Caco-2 (cell line): ENCODE results near the gene TMEM88. TPM values are rescaled to one million over a fixed set of nuclear protein-coding genes. Genes with fewer than 3 reads are reported as not detected.

Experiments
- BruUV-seq: library from RNA; stranded (reverse); fragments of 400-500 nt; replicated peaks from 2 replicates; lab custom pipeline; 2021; lab: Mats Ljungman, UMichigan
- CTCF ChIA-PET: fragments of 300-600 bp; sonication (Branson Sonifier 250); formaldehyde crosslinking; loops from one replicate; lab custom pipeline; 2022; ENCODE audit warnings: antibody characterized with exemption; lab: Charles Lee
- POLR2A ChIA-PET: fragments of 300-600 bp; sonication (Branson Sonifier 250); formaldehyde crosslinking; loops from one replicate; lab custom pipeline; 2022; ENCODE audit warnings: antibody characterized with exemption; lab: Charles Lee
- DNase-seq, 2 experiments: peaks; one replicate each; pipeline versions ENCODE4 v3.0.0 to v3.0.0-alpha.2; 2020 to 2022
- H3K27me3 ChIP-seq: replicated peaks from 2 replicates; pipeline ENCODE4 v1.6.0; 2011; ENCODE audit warnings: low read length; ENCODE audit not compliant: control insufficient read depth, insufficient read depth
- H3K36me3 ChIP-seq: 2 replicates; pipeline ENCODE4 v1.5.1; 2011; ENCODE audit warnings: low read length; ENCODE audit not compliant: control insufficient read depth, insufficient read depth
- H3K4me1 ChIP-seq: fragments of 250-450 bp; sonication (Bioruptor Pico); 2 replicates; pipeline ENCODE4 v1.5.1; 2020; ENCODE audit warnings: mild to moderate bottlenecking
- H3K4me3 ChIP-seq: 2 replicates; pipeline ENCODE4 v1.5.1; 2011; ENCODE audit warnings: low read depth, mild to moderate bottlenecking, control low read depth, low read length
- H3K9me3 ChIP-seq: fragments of 250-450 bp; sonication (Bioruptor Pico); 2 replicates; pipeline ENCODE4 v1.5.1; 2020; ENCODE audit warnings: mild to moderate bottlenecking, moderate library complexity
- H3K27ac Mint-ChIP-seq: one replicate; pipeline ENCODE4 v1.8.0; 2022; ENCODE audit warnings: mixed read lengths; ENCODE audit not compliant: unreplicated experiment
- H3K27me3 Mint-ChIP-seq: one replicate; pipeline ENCODE4 v1.8.0; 2022; ENCODE audit warnings: mixed read lengths; ENCODE audit not compliant: insufficient read depth, unreplicated experiment
- H3K36me3 Mint-ChIP-seq: one replicate; pipeline ENCODE4 v1.8.0; 2022; ENCODE audit warnings: mild to moderate bottlenecking, mixed read lengths; ENCODE audit not compliant: insufficient read depth, unreplicated experiment
- H3K4me1 Mint-ChIP-seq: one replicate; pipeline ENCODE4 v1.8.0; 2022; ENCODE audit warnings: low read depth, mixed read lengths; ENCODE audit not compliant: unreplicated experiment
- H3K4me3 Mint-ChIP-seq: one replicate; pipeline ENCODE4 v1.8.0; 2022; ENCODE audit warnings: mild to moderate bottlenecking, moderate library complexity, mixed read lengths; ENCODE audit not compliant: unreplicated experiment
- H3K9me3 Mint-ChIP-seq: one replicate; pipeline ENCODE4 v1.8.0; 2022; ENCODE audit warnings: mixed read lengths; ENCODE audit not compliant: unreplicated experiment
- intact Hi-C: fragments of 100-400 bp; cut with micrococcal nuclease; formaldehyde crosslinking; loops from one replicate; pipeline ENCODE4 v1.10.0; 2022; ENCODE audit not compliant: unreplicated experiment
- total RNA-seq: library from RNA; stranded (reverse); gene quantifications from 2 replicates; pipeline ENCODE4 v1.2.3, GENCODE V29; 2022
- TF ChIP-seq, protein P1 (sequence below), 2 experiments: fragments of 200-600 bp in 1 of 2; IDR thresholded peaks; 1 replicate in 1 of 2; 2 replicates in 1 of 2; pipeline versions ENCODE4 v1.5.1 to v1.8.0; 2011 to 2022; ENCODE audit warnings: antibody characterized with exemption in 1 of 2, control low read depth in 1 of 2, inconsistent platforms in 1 of 2, low read depth in 1 of 2, low read length in 1 of 2, mild to moderate bottlenecking in 1 of 2, moderate library complexity in 1 of 2; ENCODE audit not compliant: insufficient read depth in 1 of 2, severe bottlenecking in 1 of 2, unreplicated experiment in 1 of 2

TMEM88 gene
- total RNA-seq, 1 experiment from 2014 or later = 2.5 TPM

DNA sequence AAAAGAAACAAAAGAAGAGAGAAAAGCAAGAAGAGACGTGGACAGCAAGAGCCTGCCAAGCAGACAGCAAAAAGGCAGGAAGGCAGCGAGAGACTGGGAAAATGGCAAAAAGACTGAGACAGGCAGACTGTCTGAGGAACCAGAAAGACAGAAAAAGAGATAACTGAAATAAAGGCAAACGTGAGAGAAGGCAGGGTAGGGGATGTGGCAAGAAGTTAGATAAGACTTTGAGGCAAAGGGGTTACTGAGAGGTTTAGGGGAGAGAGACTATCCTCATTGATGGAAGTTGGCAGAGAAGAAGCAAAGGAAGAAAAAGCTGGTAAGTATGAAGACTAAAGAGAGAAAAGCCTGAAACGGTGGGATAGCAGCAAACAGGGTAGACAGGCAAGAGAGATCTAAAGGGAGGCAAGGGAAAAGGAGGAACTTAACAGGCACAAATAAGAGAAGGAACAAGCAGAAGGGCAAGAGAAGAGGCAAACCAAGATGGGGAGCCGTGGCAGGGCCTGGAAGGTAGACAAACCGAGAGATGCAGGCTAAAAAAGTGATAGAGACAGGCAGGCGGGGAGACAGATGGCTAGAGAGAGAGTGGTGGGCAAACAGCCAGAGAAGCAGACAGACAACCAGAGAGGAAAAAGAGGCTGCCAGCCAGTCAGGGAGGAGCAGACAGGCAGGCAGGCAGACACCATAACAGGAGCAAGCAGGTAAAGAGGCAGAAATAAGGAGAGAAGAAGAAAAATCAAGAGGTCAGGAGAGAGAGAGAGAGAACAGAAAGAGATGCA lies 26.6 kb downstream of the TMEM88 start:
- POLR2A ChIA-PET = no interaction called here
- DNase-seq = no peak
- no peak overlapping the region for H3K4me3 ChIP-seq
- H3K4me1 Mint-ChIP-seq = no peaks in the 10 kb centered on the region
- no peaks in the 10 kb centered on the region for H3K9me3 Mint-ChIP-seq
- TF ChIP-seq, protein P1, sequence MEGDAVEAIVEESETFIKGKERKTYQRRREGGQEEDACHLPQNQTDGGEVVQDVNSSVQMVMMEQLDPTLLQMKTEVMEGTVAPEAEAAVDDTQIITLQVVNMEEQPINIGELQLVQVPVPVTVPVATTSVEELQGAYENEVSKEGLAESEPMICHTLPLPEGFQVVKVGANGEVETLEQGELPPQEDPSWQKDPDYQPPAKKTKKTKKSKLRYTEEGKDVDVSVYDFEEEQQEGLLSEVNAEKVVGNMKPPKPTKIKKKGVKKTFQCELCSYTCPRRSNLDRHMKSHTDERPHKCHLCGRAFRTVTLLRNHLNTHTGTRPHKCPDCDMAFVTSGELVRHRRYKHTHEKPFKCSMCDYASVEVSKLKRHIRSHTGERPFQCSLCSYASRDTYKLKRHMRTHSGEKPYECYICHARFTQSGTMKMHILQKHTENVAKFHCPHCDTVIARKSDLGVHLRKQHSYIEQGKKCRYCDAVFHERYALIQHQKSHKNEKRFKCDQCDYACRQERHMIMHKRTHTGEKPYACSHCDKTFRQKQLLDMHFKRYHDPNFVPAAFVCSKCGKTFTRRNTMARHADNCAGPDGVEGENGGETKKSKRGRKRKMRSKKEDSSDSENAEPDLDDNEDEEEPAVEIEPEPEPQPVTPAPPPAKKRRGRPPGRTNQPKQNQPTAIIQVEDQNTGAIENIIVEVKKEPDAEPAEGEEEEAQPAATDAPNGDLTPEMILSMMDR (IDR thresholded peaks at IDR 0.05; ENCODE audit: insufficient read depth in 1 of 2, low read depth in 1 of 2, low read length in 1 of 2, severe bottlenecking in 1 of 2, unreplicated experiment in 1 of 2) = no peak
- H3K27me3 Mint-ChIP-seq = no peaks in the 10 kb centered on the region
- CTCF ChIA-PET = no interaction called here
- no peak overlapping the region for H3K27ac Mint-ChIP-seq
- no peaks in the 10 kb centered on the region for H3K36me3 Mint-ChIP-seq
- no peaks in the 10 kb centered on the region for H3K36me3 ChIP-seq
- intact Hi-C loops = no loop called here
- H3K27me3 ChIP-seq = no peaks in the 10 kb centered on the region
- no peaks in the 10 kb centered on the region for H3K9me3 ChIP-seq
- no TSS peak for BruUV-seq
- no peaks in the 10 kb centered on the region for H3K4me1 ChIP-seq
- no peak overlapping the region for H3K4me3 Mint-ChIP-seq

DNA sequence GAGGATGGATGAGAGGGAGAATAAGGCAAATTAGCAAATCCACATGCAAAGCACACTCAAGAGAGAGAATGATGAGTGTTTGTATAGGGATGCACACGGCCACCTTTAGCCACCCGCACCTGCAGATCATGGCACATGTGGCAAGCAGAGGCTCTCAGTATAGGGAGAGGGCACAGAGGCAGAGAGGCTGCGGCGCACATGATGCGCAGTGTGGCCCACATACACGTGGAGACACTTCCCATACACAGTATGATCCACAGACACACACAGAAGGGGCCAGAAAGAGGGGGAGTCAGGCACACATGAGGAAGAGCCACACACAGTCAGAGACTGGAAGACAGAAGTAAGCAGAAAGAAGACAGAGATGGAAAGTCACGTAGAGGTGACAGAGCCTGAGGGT lies 27.2 kb downstream of the TMEM88 start:
- ChIA-PET CTCF (no interaction called here), POLR2A (no interaction called here)
- H3K4me3 Mint-ChIP-seq = no peak overlapping the region
- no peaks in the 10 kb centered on the region for H3K4me1 Mint-ChIP-seq
- intact Hi-C loops = no loop called here
- no TSS peak for BruUV-seq
- TF ChIP-seq, protein P1 (IDR thresholded peaks at IDR 0.05; ENCODE audit: insufficient read depth in 1 of 2, low read depth in 1 of 2, low read length in 1 of 2, severe bottlenecking in 1 of 2, unreplicated experiment in 1 of 2) = no peak
- no peaks in the 10 kb centered on the region for H3K9me3 ChIP-seq
- H3K36me3 ChIP-seq = no peaks in the 10 kb centered on the region
- no peak for DNase-seq
- no peak overlapping the region for H3K4me3 ChIP-seq
- H3K9me3 Mint-ChIP-seq = no peaks in the 10 kb centered on the region
- H3K4me1 ChIP-seq = no peaks in the 10 kb centered on the region
- no peak overlapping the region for H3K27ac Mint-ChIP-seq
- H3K36me3 Mint-ChIP-seq = no peaks in the 10 kb centered on the region
- no peaks in the 10 kb centered on the region for H3K27me3 Mint-ChIP-seq
- no peaks in the 10 kb centered on the region for H3K27me3 ChIP-seq

DNA sequence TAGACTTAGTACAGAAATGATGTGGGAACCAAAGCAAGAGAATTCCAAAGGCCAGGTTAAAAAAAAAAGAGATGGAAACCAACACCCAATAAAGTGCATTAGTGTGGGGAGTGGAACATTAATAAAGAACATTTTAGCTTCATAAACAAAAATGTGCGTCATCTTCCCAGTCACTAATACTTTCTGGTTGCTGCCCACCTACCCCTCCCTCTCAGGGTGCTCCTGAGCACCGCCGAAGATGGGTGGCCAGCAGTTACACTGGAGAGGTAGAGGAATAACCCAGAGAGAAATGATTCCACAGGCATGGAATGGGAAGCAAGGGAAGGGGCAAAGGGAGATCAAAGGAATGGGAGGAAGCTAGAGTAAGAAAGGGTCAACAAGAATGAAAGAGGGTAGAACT lies 27.8 kb downstream of the TMEM88 start:
- H3K4me3 Mint-ChIP-seq = no peak overlapping the region
- no peaks in the 10 kb centered on the region for H3K9me3 Mint-ChIP-seq
- no peaks in the 10 kb centered on the region for H3K27me3 Mint-ChIP-seq
- CTCF ChIA-PET = no interaction called here
- Histone ChIP-seq H3K9me3 (no peaks in the 10 kb centered on the region), H3K4me1 (no peaks in the 10 kb centered on the region), H3K27me3 (no peaks in the 10 kb centered on the region), H3K4me3 (no peak overlapping the region), H3K36me3 (no peaks in the 10 kb centered on the region)
- DNase-seq = no peak
- intact Hi-C loops = no loop called here
- BruUV-seq = no TSS peak
- TF ChIP-seq, protein P1 (IDR thresholded peaks at IDR 0.05; ENCODE audit: insufficient read depth in 1 of 2, low read depth in 1 of 2, low read length in 1 of 2, severe bottlenecking in 1 of 2, unreplicated experiment in 1 of 2) = no peak
- no peaks in the 10 kb centered on the region for H3K36me3 Mint-ChIP-seq
- POLR2A ChIA-PET = no interaction called here
- no peaks in the 10 kb centered on the region for H3K4me1 Mint-ChIP-seq
- no peak overlapping the region for H3K27ac Mint-ChIP-seq
